Right lobe of liver (tissue), 6 donors: ENCODE data around the gene LNX1. TPM values are rescaled to one million over a fixed set of nuclear protein-coding genes. Genes with fewer than 3 reads are reported as not detected.

Experiments
- ATAC-seq, 4 donors: fragments of 200-7000 bp; cut with Tn5 transposase; one replicate each; pipeline ENCODE4 v1.9.1; 2020; ENCODE audit warnings: mild to moderate bottlenecking in 4 of 4, moderate library complexity in 4 of 4
- DNase-seq, 3 donors: peaks; one replicate each; pipeline ENCODE4 v3.0.0-alpha.2; 2020
- H3K27ac ChIP-seq, 3 donors: fragments of 200-600 bp; one replicate each; pipeline ENCODE4 v1.8.0; 2022
- H3K27me3 ChIP-seq, 2 donors: fragments of 200-600 bp; one replicate each; pipeline ENCODE4 v1.8.0; 2022
- H3K36me3 ChIP-seq, 4 donors: fragments of 200-600 bp; sonication (generic) in 1 of 4; one replicate each; pipeline versions ENCODE4 v1.5.1 to v1.8.0; 2017 to 2022; ENCODE audit warnings: control low read depth in 1 of 4
- H3K4me1 ChIP-seq, 4 donors: fragments of 200-600 bp; sonication (generic) in 1 of 4; one replicate each; pipeline versions ENCODE4 v1.5.1 to v1.8.0; 2017 to 2022; ENCODE audit warnings: control low read depth in 1 of 4
- H3K4me3 ChIP-seq, 3 donors: fragments of 200-600 bp; one replicate each; pipeline ENCODE4 v1.8.0; 2022
- H3K9me3 ChIP-seq, 4 donors: fragments of 200-600 bp; sonication (generic) in 1 of 4; one replicate each; pipeline versions ENCODE4 v1.5.1 to v1.8.0; 2017 to 2022; ENCODE audit warnings: control low read depth in 1 of 4
- POLR2A ChIP-seq: fragments of 450-650 bp; IDR thresholded peaks from one replicate; pipeline ENCODE4 v1.6.1; 2017; ENCODE audit warnings: antibody characterized with exemption, mild to moderate bottlenecking
- WGBS: methylation state at CpG from one replicate; pipeline ENCODE4 v1.1.6; 2018; ENCODE audit warnings: low coverage, low lambda C conversion rate; ENCODE audit not compliant: insufficient coverage; ENCODE audit errors: missing lambda C conversion rate; 5-methylcytosine and 5-hydroxymethylcytosine counted together
- intact Hi-C, 2 donors: fragments of 100-400 bp; cut with DNase I; formaldehyde crosslinking; loops; one replicate each; pipeline versions ENCODE4 v1.11.2 to v1.14.1; 2022
- total RNA-seq, 6 experiments: library from RNA; depleted of rRNA in 2 of 6; stranded (reverse); fragments of >200 nt in 2 of 6; fragmentation: NEBNext Ultra II Directional in 3 of 6; extraction: Animal tissue kit (Norgen Biotek cat#: 25700) in 3 of 6; gene quantifications; one replicate each; pipeline versions ENCODE4 v1.1.0 to v1.2.4, GENCODE V29; 2016 to 2023
- TF ChIP-seq, protein P1 (sequence below), 4 donors: fragments of 200-600 bp in 3 of 4; fragments of 450-650 bp in 1 of 4; IDR thresholded peaks; one replicate each; pipeline versions ENCODE4 v1.5.1 to v1.8.0; 2016 to 2022; ENCODE audit warnings: antibody characterized with exemption in 4 of 4, mild to moderate bottlenecking in 2 of 4
- donor health status: DM: no; HTN: yes; CAD: no.
- donor health status: DM: no; HTN: no; CAD: no.
- donor health status: DM: no; HTN: no; CAD: no.
- donor health status: DM: no; HTN: yes; CAD: no.
- donor health status: DM: no; HTN: yes; CAD: no.

The LNX1 gene
- total RNA-seq, 6 experiments from 2014 or later = 1.3 to 6.0 (median 3.9) TPM

DNA sequence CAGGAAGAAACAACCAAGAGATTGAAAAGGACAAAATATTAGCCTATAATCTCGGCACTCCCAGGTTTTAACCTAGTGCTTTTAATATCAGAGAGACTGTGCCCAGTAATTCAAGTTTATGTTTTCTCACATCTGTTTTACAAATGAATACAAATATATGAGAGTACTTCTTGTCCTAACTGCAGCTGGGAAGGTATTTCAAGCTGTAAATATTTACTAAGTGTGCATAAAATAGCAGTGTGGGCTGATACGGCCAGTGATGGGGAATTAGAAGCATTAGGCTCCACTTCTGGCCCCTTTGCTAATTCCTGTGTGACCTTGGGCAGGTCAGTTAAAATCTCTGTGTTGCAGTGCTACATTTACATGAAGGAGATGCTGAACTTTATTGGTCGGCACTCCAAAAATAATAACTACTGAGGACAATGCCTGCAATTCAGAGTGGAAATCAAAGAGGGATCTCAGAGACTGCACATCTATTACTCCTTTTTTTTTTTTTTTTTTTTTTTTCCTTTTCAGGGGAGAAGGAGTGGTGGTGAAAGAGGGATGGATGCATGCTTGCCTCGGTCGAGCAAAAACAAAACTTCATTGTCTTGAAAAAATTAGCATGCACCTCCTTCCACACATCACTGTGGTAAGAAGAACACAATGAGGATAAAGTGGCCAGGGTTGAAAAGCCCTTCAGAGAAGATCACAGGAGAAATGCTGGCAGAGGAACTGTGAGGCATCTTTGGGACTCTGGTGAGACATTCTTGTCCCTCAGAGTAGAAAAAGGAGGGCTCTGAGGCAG, 44.6 kb upstream of the LNX1 start:
- no peaks in the 10 kb centered on the region for H3K9me3 ChIP-seq
- DNase-seq = no peak
- H3K27me3 ChIP-seq = no peaks in the 10 kb centered on the region
- intact Hi-C loops = no loop called here
- TF ChIP-seq, protein P1, sequence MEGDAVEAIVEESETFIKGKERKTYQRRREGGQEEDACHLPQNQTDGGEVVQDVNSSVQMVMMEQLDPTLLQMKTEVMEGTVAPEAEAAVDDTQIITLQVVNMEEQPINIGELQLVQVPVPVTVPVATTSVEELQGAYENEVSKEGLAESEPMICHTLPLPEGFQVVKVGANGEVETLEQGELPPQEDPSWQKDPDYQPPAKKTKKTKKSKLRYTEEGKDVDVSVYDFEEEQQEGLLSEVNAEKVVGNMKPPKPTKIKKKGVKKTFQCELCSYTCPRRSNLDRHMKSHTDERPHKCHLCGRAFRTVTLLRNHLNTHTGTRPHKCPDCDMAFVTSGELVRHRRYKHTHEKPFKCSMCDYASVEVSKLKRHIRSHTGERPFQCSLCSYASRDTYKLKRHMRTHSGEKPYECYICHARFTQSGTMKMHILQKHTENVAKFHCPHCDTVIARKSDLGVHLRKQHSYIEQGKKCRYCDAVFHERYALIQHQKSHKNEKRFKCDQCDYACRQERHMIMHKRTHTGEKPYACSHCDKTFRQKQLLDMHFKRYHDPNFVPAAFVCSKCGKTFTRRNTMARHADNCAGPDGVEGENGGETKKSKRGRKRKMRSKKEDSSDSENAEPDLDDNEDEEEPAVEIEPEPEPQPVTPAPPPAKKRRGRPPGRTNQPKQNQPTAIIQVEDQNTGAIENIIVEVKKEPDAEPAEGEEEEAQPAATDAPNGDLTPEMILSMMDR (IDR thresholded peaks at IDR 0.05) = no peak
- TF ChIP-seq POLR2A = no peak
- H3K27ac ChIP-seq = no peak overlapping the region
- no peaks in the 10 kb centered on the region for H3K4me1 ChIP-seq
- 60% methylated on average over 5 of the region's 5 CpGs for WGBS
- ATAC-seq = no peak
- H3K36me3 ChIP-seq = no peaks in the 10 kb centered on the region
- no peak overlapping the region for H3K4me3 ChIP-seq

DNA sequence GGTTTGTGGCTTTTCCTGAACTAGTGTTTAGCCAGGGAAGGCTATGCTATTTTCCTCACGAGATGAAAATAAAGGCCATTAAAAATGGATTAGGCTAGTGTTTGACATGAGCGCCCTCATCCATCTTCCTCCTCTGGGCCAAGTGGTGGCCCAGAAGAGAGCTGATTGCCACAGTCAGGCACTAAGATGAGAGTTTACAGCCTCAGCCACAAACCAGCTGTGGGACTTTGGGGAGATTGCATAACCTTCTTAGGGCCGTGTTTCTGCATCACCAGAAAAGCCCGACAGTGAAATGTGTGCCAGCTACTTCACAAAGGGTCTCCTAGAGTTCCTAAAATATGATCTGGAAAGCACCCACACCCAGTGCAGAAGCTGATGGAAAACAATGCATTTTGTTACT, 42.3 kb upstream of the LNX1 start:
- ATAC-seq (no peak), DNase-seq (no peak)
- 31% methylated on average over 4 of the region's 4 CpGs for WGBS
- Histone ChIP-seq H3K4me3 (no peak overlapping the region), H3K36me3 (no peaks in the 10 kb centered on the region), H3K27me3 (no peaks in the 10 kb centered on the region), H3K27ac (no peak overlapping the region), H3K9me3 (no peaks in the 10 kb centered on the region), H3K4me1 (no peaks in the 10 kb centered on the region)
- intact Hi-C loops = no loop called here
- no peak for TF ChIP-seq POLR2A
- TF ChIP-seq, protein P1 (IDR thresholded peaks at IDR 0.05) = no peak

DNA sequence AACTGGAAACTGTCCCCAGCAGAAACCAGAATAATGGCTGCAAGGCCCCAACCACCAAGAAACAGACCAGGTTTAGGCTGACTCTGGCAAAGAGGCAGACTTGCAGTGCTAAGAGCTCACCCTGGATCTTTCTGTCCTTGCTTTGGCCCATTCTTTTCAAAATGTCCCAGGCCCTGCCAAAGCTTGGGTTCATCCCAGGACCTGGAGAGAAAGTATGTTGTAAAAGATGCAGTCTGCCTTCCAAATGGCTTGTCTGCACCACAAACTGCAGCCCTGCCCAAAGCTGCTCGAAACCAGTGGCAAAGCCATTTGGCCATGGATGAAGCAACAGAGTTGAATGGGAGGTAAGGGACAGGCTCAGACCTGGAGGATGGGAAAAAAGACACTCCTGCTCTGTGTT, 38.0 kb upstream of the LNX1 start:
- TF ChIP-seq, protein P1 (IDR thresholded peaks at IDR 0.05) = no peak
- no peak for TF ChIP-seq POLR2A
- 86% methylated on average over 1 of the region's 1 CpG for WGBS
- Histone ChIP-seq H3K4me3 (no peak overlapping the region), H3K9me3 (no peaks in the 10 kb centered on the region), H3K36me3 (no peaks in the 10 kb centered on the region), H3K4me1 (no peaks in the 10 kb centered on the region), H3K27ac (no peak overlapping the region), H3K27me3 (no peaks in the 10 kb centered on the region)
- no peak for ATAC-seq
- no peak for DNase-seq
- intact Hi-C loops = no loop called here

- Histone ChIP-seq H3K27ac (no peak overlapping the region), H3K4me3 (no peak overlapping the region), H3K9me3 (no peaks in the 10 kb centered on the region), H3K4me1 (no peaks in the 10 kb centered on the region), H3K27me3 (no peaks in the 10 kb centered on the region), H3K36me3 (no peaks in the 10 kb centered on the region)
- intact Hi-C loops = no loop called here
- WGBS = 33% methylated on average over 1 of the region's 1 CpG
- no peak for ATAC-seq
- DNase-seq = no peak
- TF ChIP-seq, protein P1 (IDR thresholded peaks at IDR 0.05) = no peak
- TF ChIP-seq POLR2A = no peak
Measured at GRCh38 chr4:53626491-53626890, 35.2 kb upstream of the LNX1 start.
